Measurements from ENCODE around the gene DCTN3. TPM values are rescaled to one million over a fixed set of nuclear protein-coding genes. Genes with fewer than 3 reads are reported as not detected.

Gene DCTN3
- total RNA-seq, 1 donor from 2014 or later = 92.7 TPM

- H3K4me3 ChIP-seq (ENCODE audit: low read depth, low read length) = peak overlapping the region; percentile 64
- no peak for TF ChIP-seq CTCF (IDR thresholded peaks at IDR 0.05; ENCODE audit: insufficient read depth, low read length, poor library complexity, severe bottlenecking)
- H3K36me3 ChIP-seq (ENCODE audit: control insufficient read depth, insufficient read depth, low read length) = no peaks in the 10 kb centered on the region
Measured at GRCh38 chr9:34636791-34637355, 16.6 kb upstream of the DCTN3 start.

GRCh38 chr9:34635556-34635955 lies 15.3 kb upstream of the DCTN3 start:
- H3K4me3 ChIP-seq (ENCODE audit: low read depth, low read length) = no peak overlapping the region
- TF ChIP-seq CTCF (IDR thresholded peaks at IDR 0.05; ENCODE audit: insufficient read depth, low read length, poor library complexity, severe bottlenecking) = no peak
- H3K36me3 ChIP-seq (ENCODE audit: control insufficient read depth, insufficient read depth, low read length) = no peaks in the 10 kb centered on the region

More at GRCh38 chr9:34636791-34637355, 16.6 kb upstream of the DCTN3 start:
- DNase-seq (ENCODE audit: low read depth) = no peak
- H3K27me3 ChIP-seq (ENCODE audit: control insufficient read depth, insufficient read depth, low read length) = no peaks in the 10 kb centered on the region

GRCh38 chr9:34634551-34635248 lies 14.4 kb upstream of the DCTN3 start:
- no peaks in the 10 kb centered on the region for H3K36me3 ChIP-seq (ENCODE audit: control insufficient read depth, insufficient read depth, low read length)
- TF ChIP-seq CTCF (IDR thresholded peaks at IDR 0.05; ENCODE audit: insufficient read depth, low read length, poor library complexity, severe bottlenecking) = no peak
- peaks cover 13% of the 10 kb centered on the region for H3K27me3 ChIP-seq (ENCODE audit: control insufficient read depth, insufficient read depth, low read length)
- no peak overlapping the region for H3K4me3 ChIP-seq (ENCODE audit: low read depth, low read length)
- DNase-seq (ENCODE audit: low read depth) = no peak

More at GRCh38 chr9:34635556-34635955, 15.3 kb upstream of the DCTN3 start:
- H3K27me3 ChIP-seq (ENCODE audit: control insufficient read depth, insufficient read depth, low read length) = peaks cover 7% of the 10 kb centered on the region
- no peak for DNase-seq (ENCODE audit: low read depth)

- no peak for DNase-seq (ENCODE audit: low read depth)
- H3K27me3 ChIP-seq (ENCODE audit: control insufficient read depth, insufficient read depth, low read length) = peaks cover 18% of the 10 kb centered on the region
- peak; percentile 84 for TF ChIP-seq CTCF (IDR thresholded peaks at IDR 0.05; ENCODE audit: insufficient read depth, low read length, poor library complexity, severe bottlenecking)
- no peak overlapping the region for H3K4me3 ChIP-seq (ENCODE audit: low read depth, low read length)
- no peaks in the 10 kb centered on the region for H3K36me3 ChIP-seq (ENCODE audit: control insufficient read depth, insufficient read depth, low read length)
Measured at GRCh38 chr9:34633851-34634550, 13.7 kb upstream of the DCTN3 start.

GRCh38 chr9:34633166-34633565 lies 12.9 kb upstream of the DCTN3 start:
- TF ChIP-seq CTCF (IDR thresholded peaks at IDR 0.05; ENCODE audit: insufficient read depth, low read length, poor library complexity, severe bottlenecking) = no peak
- no peak for DNase-seq (ENCODE audit: low read depth)
- Histone ChIP-seq H3K4me3 (ENCODE audit: low read depth, low read length) (no peak overlapping the region), H3K27me3 (ENCODE audit: control insufficient read depth, insufficient read depth, low read length) (peaks cover 25% of the 10 kb centered on the region), H3K36me3 (ENCODE audit: control insufficient read depth, insufficient read depth, low read length) (no peaks in the 10 kb centered on the region)

Measured in kidney epithelial cell (primary cell).